Inflammatory macrophage treated with lipopolysaccharide for 1 hour (primary cell): ENCODE results near the gene NDUFS2.

ENCODE experiments used
- DNase-seq, 2 donors: peaks; one replicate each; pipeline ENCODE4 v3.0.0-alpha.2; 2020 to 2022

The NDUFS2 gene

GRCh38 chr1:161196521-161197451 is 5.4 kb upstream of the NDUFS2 start:
- DNase-seq: no peak

GRCh38 chr1:161197560-161198193 is 4.5 kb upstream of the NDUFS2 start:
- no peak for DNase-seq

GRCh38 chr1:161198194-161198896 is 3.8 kb upstream of the NDUFS2 start:
- DNase-seq: no peak

GRCh38 chr1:161198897-161199431 is 3.2 kb upstream of the NDUFS2 start, which contains the start of gene ADAMTS4:
TSS of gene ADAMTS4 (minus strand) at chr1:161199054. CDS start at chr1:161198627, 427 bp downstream.
- DNase-seq: no peak

- DNase-seq: no peak
These were observed 2.5 kb upstream of the NDUFS2 start for GRCh38 chr1:161199506-161200139.

GRCh38 chr1:161200421-161200991 is 1.7 kb upstream of the NDUFS2 start:
- no peak for DNase-seq

GRCh38 chr1:161200992-161201835 is 953 bp upstream of the NDUFS2 start:
- DNase-seq: peak; percentile 47 to 64

- DNase-seq: no peak
These were observed 4.4 kb downstream of the NDUFS2 start for GRCh38 chr1:161206411-161207140.

- no peak for DNase-seq
These were observed 5.0 kb downstream of the NDUFS2 start for GRCh38 chr1:161207173-161207572.

GRCh38 chr1:161209790-161210409 is 7.7 kb downstream of the NDUFS2 start:
- DNase-seq: peak; percentile 56 to 90

- DNase-seq: peak; percentile 68 to 73
These were observed 12.2 kb downstream of the NDUFS2 start for GRCh38 chr1:161214369-161214768.

- peak; percentile 80 to 84 for DNase-seq
These were observed 12.9 kb downstream of the NDUFS2 start, which contains the start of gene FCER1G for GRCh38 chr1:161215076-161215475. TSS of gene FCER1G (plus strand) at chr1:161215295. CDS start at chr1:161215322, 27 bp downstream.

- peak; percentile 97 to 99 for DNase-seq
These were observed 15.0 kb downstream of the NDUFS2 start for GRCh38 chr1:161216945-161217712.

GRCh38 chr1:161217831-161218230 is 15.7 kb downstream of the NDUFS2 start:
- DNase-seq: no peak

GRCh38 chr1:161218301-161219077 is 16.3 kb downstream of the NDUFS2 start:
- DNase-seq: no peak

- no peak for DNase-seq
These were observed 17.1 kb downstream of the NDUFS2 start for GRCh38 chr1:161219078-161219892.

- no peak for DNase-seq
These were observed 17.8 kb downstream of the NDUFS2 start for GRCh38 chr1:161220002-161220401.
